HG02763 (cell line): ENCODE results near the gene OAF.
"Not testable (repeated sequence)": the region's sequence is repeated elsewhere in the genome, so short reads cannot be mapped to it uniquely, and the experiment has no call there.

Experiments used
- ATAC-seq: cut with Tn5 transposase; IDR thresholded peaks from one replicate; pipeline ENCODE4 v1.9.1; 2021; ENCODE audit warnings: mild to moderate bottlenecking, moderate library complexity; ENCODE audit not compliant: unreplicated experiment

Gene OAF

GRCh38 chr11:120210626-120211521 lies at the start of gene OAF:
Gene OAF, plus strand, starts transcription at chr11:120211032. Its CDS starts 248 bp downstream, at chr11:120211280.
- peak; percentile 70 for ATAC-seq

GRCh38 chr11:120167659-120168058 lies 43.2 kb upstream of the OAF start:
- no peak for ATAC-seq

- no peak for ATAC-seq
These were observed 42.5 kb upstream of the OAF start for GRCh38 chr11:120168108-120168959.

- ATAC-seq, result no peak
These were observed 41.7 kb upstream of the OAF start for GRCh38 chr11:120168960-120169681.

- ATAC-seq, result no peak
These were observed 40.7 kb upstream of the OAF start for GRCh38 chr11:120169981-120170698.

GRCh38 chr11:120170741-120171261 lies 40.0 kb upstream of the OAF start:
- ATAC-seq, result no peak

- no peak for ATAC-seq
These were observed 38.5 kb upstream of the OAF start for GRCh38 chr11:120172054-120172911.

GRCh38 chr11:120173019-120173705 lies 37.7 kb upstream of the OAF start:
- no peak for ATAC-seq

GRCh38 chr11:120173807-120174206 lies 37.0 kb upstream of the OAF start:
- ATAC-seq, result no peak

- ATAC-seq, result no peak
These were observed 36.0 kb upstream of the OAF start for GRCh38 chr11:120174866-120175265.

GRCh38 chr11:120178561-120179056 lies 32.2 kb upstream of the OAF start:
- ATAC-seq, result no peak

GRCh38 chr11:120179057-120179672 lies 31.7 kb upstream of the OAF start:
- ATAC-seq, result no peak

- ATAC-seq, result not testable (repeated sequence)
These were observed 30.8 kb upstream of the OAF start for GRCh38 chr11:120180063-120180462.

- no peak for ATAC-seq
These were observed 30.1 kb upstream of the OAF start for GRCh38 chr11:120180551-120181232.

- no peak for ATAC-seq
These were observed 29.4 kb upstream of the OAF start for GRCh38 chr11:120181376-120181975.

- ATAC-seq, result no peak
These were observed 28.5 kb upstream of the OAF start for GRCh38 chr11:120182372-120182771.
